ENCODE measurements around the gene BRPF3. TPM values are rescaled to one million over a fixed set of nuclear protein-coding genes. Genes with fewer than 3 reads are reported as not detected.

BRPF3 gene
- total and polyA plus RNA-seq, 2 of the 13 experiments (the other 11 are each of a cell fraction or from before 2014, with no cell fraction given): 12.3 to 22.9 TPM

DNA sequence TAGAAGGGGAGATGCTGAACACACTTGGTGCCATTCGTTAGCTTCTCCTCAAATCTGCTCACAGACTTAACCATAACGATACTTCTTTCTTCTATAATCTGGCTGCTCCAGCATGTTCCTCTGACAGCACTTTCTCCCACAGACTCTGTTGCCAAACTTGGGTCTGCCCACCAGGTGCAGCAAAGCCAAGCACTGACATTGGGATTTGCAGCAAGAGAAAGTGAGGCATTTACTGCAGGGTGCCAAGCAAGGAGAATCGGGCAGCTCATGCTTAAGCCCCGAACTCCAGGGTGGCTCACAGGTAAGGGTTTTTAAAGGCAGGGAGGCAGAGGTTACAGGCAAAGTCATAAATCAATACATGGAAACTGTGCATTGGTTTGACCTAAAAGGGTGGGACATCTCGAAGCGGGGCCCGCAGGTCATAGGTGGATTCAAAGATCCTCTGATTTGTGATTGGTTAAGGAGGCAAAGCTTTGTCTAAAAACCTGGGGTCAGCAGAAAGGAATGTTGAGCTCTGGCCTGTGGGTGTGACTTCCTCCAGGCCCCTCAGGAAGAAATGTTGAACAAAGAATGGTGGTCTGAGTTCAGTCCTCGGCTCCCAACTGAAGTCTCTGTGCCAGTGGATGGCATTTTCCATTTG, 48.2 kb downstream of the BRPF3 start (continued):
- TF ChIP-seq, protein P1, sequence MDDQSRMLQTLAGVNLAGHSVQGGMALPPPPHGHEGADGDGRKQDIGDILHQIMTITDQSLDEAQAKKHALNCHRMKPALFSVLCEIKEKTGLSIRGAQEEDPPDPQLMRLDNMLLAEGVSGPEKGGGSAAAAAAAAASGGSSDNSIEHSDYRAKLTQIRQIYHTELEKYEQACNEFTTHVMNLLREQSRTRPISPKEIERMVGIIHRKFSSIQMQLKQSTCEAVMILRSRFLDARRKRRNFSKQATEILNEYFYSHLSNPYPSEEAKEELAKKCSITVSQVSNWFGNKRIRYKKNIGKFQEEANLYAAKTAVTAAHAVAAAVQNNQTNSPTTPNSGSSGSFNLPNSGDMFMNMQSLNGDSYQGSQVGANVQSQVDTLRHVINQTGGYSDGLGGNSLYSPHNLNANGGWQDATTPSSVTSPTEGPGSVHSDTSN (CRISPR knock-in tag; IDR thresholded peaks at IDR 0.05; ENCODE audit: borderline replicate concordance): no peak
- TF ChIP-seq POGZ (CRISPR knock-in tag; IDR thresholded peaks at IDR 0.05): peak; percentile 67
- 0 out of 2 replicates have a peak, but pooled peaks have one; percentile 35 for TF ChIP-seq CCDC6 (CRISPR knock-in tag; IDR thresholded peaks at IDR 0.05)
- TF ChIP-seq, protein P2, sequence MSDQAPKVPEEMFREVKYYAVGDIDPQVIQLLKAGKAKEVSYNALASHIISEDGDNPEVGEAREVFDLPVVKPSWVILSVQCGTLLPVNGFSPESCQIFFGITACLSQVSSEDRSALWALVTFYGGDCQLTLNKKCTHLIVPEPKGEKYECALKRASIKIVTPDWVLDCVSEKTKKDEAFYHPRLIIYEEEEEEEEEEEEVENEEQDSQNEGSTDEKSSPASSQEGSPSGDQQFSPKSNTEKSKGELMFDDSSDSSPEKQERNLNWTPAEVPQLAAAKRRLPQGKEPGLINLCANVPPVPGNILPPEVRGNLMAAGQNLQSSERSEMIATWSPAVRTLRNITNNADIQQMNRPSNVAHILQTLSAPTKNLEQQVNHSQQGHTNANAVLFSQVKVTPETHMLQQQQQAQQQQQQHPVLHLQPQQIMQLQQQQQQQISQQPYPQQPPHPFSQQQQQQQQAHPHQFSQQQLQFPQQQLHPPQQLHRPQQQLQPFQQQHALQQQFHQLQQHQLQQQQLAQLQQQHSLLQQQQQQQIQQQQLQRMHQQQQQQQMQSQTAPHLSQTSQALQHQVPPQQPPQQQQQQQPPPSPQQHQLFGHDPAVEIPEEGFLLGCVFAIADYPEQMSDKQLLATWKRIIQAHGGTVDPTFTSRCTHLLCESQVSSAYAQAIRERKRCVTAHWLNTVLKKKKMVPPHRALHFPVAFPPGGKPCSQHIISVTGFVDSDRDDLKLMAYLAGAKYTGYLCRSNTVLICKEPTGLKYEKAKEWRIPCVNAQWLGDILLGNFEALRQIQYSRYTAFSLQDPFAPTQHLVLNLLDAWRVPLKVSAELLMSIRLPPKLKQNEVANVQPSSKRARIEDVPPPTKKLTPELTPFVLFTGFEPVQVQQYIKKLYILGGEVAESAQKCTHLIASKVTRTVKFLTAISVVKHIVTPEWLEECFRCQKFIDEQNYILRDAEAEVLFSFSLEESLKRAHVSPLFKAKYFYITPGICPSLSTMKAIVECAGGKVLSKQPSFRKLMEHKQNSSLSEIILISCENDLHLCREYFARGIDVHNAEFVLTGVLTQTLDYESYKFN (CRISPR knock-in tag; conservative IDR thresholded peaks at IDR 0.05): no peak
- TF ChIP-seq, protein P3, sequence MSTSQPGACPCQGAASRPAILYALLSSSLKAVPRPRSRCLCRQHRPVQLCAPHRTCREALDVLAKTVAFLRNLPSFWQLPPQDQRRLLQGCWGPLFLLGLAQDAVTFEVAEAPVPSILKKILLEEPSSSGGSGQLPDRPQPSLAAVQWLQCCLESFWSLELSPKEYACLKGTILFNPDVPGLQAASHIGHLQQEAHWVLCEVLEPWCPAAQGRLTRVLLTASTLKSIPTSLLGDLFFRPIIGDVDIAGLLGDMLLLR (CRISPR knock-in tag; IDR thresholded peaks at IDR 0.05): no peak
- TF ChIP-seq SOX6 (IDR thresholded peaks at IDR 0.05): no peak
- TF ChIP-seq SOX6 (CRISPR knock-in tag; IDR thresholded peaks at IDR 0.05): peak; percentile 51
- peak; percentile 62 to 87 for TF ChIP-seq MAFK (conservative IDR thresholded peaks at IDR 0.05 in 1 of 2, IDR thresholded peaks at IDR 0.05 in 1 of 2; ENCODE audit: low read length in 2 of 2)
- TF ChIP-seq SP2 (CRISPR knock-in tag; IDR thresholded peaks at IDR 0.05): peak; percentile 78
- TF ChIP-seq MEIS2 (CRISPR knock-in tag; IDR thresholded peaks at IDR 0.05): peak; percentile 73; the same call in 1 of the 2 replicates
- TF ChIP-seq NR2F6 (IDR thresholded peaks at IDR 0.05): peak; percentile 53
- no peak; the same call in 1 of the 2 replicates for TF ChIP-seq NR2F6 (CRISPR knock-in tag; IDR thresholded peaks at IDR 0.05)
- TF ChIP-seq ONECUT2 (CRISPR knock-in tag; IDR thresholded peaks at IDR 0.05): peak; percentile 81
- TF ChIP-seq ZNF180 (CRISPR knock-in tag; IDR thresholded peaks at IDR 0.05; ENCODE audit: borderline replicate concordance, low read depth): no peak
- TF ChIP-seq TEAD3 (CRISPR knock-in tag; optimal IDR thresholded peaks at IDR 0.05; ENCODE audit: borderline replicate concordance): peak; percentile 43
- TF ChIP-seq MIXL1 (CRISPR knock-in tag; IDR thresholded peaks at IDR 0.05): no peak
- TF ChIP-seq MEIS1 (CRISPR knock-in tag; IDR thresholded peaks at IDR 0.05; ENCODE audit: borderline replicate concordance): 0 out of 2 replicates have a peak, but pooled peaks have one; percentile 58
- TF ChIP-seq ZNF205 (CRISPR knock-in tag; IDR thresholded peaks at IDR 0.05): 0 out of 2 replicates have a peak, but pooled peaks have one; percentile 49

Data from HepG2 (cell line).